Measurements from ENCODE around the gene IQGAP1. TPM values are rescaled to one million over a fixed set of nuclear protein-coding genes. Genes with fewer than 3 reads are reported as not detected.
"Not testable (repeated sequence)": the region's sequence is repeated elsewhere in the genome, so short reads cannot be mapped to it uniquely, and the experiment has no call there.

The IQGAP1 gene
- total RNA-seq, 1 donor from 2014 or later, result 187 TPM

DNA sequence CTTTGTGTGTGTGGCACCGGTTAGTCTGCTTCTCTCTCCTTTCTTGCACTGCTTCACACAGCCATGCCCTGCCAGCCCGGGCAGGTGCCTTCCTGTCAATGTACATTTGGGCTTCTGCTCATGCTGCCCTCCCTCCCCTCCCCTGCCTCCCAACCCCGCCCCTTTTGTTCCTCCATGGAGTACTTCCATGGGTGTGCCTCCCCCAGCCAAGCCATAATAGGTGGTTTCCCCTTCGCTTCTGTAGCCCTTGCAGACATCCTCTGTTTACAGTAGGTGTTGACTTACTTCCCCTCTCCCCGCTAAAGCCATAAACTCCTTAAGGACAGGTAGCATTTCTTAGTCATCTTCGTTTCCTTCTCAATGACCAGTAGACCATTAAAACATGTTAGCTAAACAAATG is 109.9 kb downstream of the IQGAP1 start:
- TF ChIP-seq, protein P1, sequence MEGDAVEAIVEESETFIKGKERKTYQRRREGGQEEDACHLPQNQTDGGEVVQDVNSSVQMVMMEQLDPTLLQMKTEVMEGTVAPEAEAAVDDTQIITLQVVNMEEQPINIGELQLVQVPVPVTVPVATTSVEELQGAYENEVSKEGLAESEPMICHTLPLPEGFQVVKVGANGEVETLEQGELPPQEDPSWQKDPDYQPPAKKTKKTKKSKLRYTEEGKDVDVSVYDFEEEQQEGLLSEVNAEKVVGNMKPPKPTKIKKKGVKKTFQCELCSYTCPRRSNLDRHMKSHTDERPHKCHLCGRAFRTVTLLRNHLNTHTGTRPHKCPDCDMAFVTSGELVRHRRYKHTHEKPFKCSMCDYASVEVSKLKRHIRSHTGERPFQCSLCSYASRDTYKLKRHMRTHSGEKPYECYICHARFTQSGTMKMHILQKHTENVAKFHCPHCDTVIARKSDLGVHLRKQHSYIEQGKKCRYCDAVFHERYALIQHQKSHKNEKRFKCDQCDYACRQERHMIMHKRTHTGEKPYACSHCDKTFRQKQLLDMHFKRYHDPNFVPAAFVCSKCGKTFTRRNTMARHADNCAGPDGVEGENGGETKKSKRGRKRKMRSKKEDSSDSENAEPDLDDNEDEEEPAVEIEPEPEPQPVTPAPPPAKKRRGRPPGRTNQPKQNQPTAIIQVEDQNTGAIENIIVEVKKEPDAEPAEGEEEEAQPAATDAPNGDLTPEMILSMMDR (conservative IDR thresholded peaks at IDR 0.05; ENCODE audit: low read depth, low read length), result no peak
- DNase-seq (ENCODE audit: low read depth), result no peak
- H3K4me3 ChIP-seq (ENCODE audit: low read depth, low read length), result no peak overlapping the region

DNA sequence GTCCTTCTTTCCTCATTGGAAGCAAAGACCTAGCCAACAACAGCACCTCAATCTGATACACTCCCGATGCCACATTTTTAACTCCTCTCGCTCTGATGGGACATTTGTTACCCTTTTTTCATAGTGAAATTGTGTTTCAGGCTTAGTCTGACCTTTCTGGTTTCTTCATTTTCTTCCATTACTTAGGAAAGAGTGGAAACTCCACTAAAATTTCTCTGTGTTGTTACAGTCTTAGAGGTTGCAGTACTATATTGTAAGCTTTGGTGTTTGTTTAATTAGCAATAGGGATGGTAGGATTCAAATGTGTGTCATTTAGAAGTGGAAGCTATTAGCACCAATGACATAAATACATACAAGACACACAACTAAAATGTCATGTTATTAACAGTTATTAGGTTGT is 112.1 kb downstream of the IQGAP1 start:
- TF ChIP-seq, protein P1 (conservative IDR thresholded peaks at IDR 0.05; ENCODE audit: low read depth, low read length), result no peak
- no peak for DNase-seq (ENCODE audit: low read depth)
- H3K4me3 ChIP-seq (ENCODE audit: low read depth, low read length), result no peak overlapping the region

DNA sequence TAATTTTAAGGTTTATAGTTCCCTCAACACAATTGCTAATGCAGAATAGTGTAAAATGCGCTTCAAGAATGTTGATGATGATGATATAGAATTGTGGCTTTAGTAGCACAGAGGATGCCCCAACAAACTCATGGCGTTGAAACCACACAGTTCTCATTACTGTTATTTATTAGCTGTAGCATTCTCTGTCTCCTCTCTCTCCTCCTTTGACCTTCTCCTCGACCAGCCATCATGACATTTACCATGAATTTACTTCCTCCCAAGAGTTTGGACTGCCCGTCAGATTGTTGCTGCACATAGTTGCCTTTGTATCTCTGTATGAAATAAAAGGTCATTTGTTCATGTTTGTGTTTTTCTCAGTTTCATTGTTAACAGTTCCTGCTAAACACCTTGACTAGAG is 113.9 kb downstream of the IQGAP1 start:
- TF ChIP-seq, protein P1 (conservative IDR thresholded peaks at IDR 0.05; ENCODE audit: low read depth, low read length), result no peak

GRCh38 chr15:90510781-90511180 is 122.7 kb downstream of the IQGAP1 start:
- not testable (repeated sequence) for DNase-seq (ENCODE audit: low read depth)

More for the DNA sequence above, 113.9 kb downstream of the IQGAP1 start:
- H3K4me3 ChIP-seq (ENCODE audit: low read depth, low read length), result no peak overlapping the region
- no peak for DNase-seq (ENCODE audit: low read depth)

DNA sequence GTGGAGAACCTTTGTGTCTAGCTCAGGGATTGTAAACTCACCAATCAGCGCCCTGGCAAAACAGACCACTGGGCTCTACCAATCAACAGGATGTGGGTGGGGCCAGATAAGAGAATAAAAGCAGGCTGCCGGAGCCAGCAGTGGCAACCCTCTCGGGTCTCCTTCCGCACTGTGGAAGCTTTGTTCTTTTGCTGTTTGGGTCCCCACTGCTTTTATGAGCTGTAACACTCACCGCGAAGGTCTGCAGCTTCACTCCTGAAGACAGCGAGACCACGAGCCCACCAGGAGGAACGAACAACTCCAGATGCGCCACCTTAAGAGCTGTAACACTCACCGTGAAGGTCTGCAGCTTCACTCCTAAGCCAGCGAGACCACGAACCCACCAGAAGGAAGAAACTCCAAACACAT is 123.2 kb downstream of the IQGAP1 start:
- not testable (repeated sequence) for H3K4me3 ChIP-seq (ENCODE audit: low read depth, low read length); DNase-seq (ENCODE audit: low read depth)

More at GRCh38 chr15:90510781-90511180, 122.7 kb downstream of the IQGAP1 start:
- H3K4me3 ChIP-seq (ENCODE audit: low read depth, low read length), result not testable (repeated sequence)

- TF ChIP-seq, protein P1 (conservative IDR thresholded peaks at IDR 0.05; ENCODE audit: low read depth, low read length), result no peak
- no peak for DNase-seq (ENCODE audit: low read depth)
- no peak overlapping the region for H3K4me3 ChIP-seq (ENCODE audit: low read depth, low read length)
These were observed 124.2 kb downstream of the IQGAP1 start for GRCh38 chr15:90512276-90512675.

DNA sequence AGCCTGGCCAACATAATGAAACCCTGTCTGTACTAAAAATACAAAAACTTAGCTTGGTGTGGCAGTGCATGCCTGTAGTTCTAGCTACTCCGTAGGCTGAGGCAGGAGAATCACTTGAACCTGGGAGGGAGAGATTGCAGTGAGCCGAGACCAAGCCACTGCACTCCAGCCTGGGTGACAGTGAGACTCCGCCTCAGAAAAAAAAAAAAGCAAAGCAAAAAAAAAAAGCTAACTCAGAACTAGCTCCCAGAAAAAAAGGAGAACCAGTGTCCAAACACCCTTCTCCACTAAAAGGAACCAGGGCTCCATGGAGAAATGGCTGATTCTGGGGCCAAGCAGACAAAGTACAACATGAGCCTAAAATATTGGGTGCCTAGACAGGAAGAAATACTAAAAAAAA is 124.9 kb downstream of the IQGAP1 start:
- no peak overlapping the region for H3K4me3 ChIP-seq (ENCODE audit: low read depth, low read length)
- TF ChIP-seq, protein P1 (conservative IDR thresholded peaks at IDR 0.05; ENCODE audit: low read depth, low read length), result no peak
- no peak for DNase-seq (ENCODE audit: low read depth)

GRCh38 chr15:90513448-90513847 is 125.4 kb downstream of the IQGAP1 start:
- no peak overlapping the region for H3K4me3 ChIP-seq (ENCODE audit: low read depth, low read length)
- TF ChIP-seq, protein P1 (conservative IDR thresholded peaks at IDR 0.05; ENCODE audit: low read depth, low read length), result no peak
- no peak for DNase-seq (ENCODE audit: low read depth)

DNA sequence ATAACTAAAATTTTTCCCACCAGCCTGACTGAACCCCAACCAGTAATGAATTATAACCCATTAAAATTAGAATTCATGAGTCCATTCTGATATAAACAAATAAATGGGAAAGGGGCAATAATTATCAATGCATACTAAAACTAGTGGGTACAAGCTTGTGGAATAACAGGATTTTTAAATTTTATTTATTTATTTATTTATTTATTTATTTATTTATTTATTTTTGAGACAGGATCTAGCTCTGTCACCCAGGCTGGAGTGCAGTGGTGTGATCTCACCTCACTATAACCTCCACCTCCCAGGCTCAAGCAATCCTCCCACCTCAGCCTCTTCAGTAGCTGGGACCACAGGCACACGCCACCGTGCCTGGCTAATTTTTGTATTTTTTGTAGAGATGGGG is 125.9 kb downstream of the IQGAP1 start:
- H3K4me3 ChIP-seq (ENCODE audit: low read depth, low read length); DNase-seq (ENCODE audit: low read depth): not testable (repeated sequence)

Measured in epithelial cell of proximal tubule (primary cell).